Natural killer cell (primary cell): ENCODE data around the gene NUFIP1. TPM values are rescaled to one million over a fixed set of nuclear protein-coding genes. Genes with fewer than 3 reads are reported as not detected.
"Not testable (repeated sequence)": the region's sequence is repeated elsewhere in the genome, so short reads cannot be mapped to it uniquely, and the experiment has no call there.

Experiments used
- ATAC-seq, 3 donors: fragments of 150-1000 bp in 2 of 3; fragments of 200-7000 bp in 1 of 3; cut with Tn5 transposase; 1 replicate in 1 of 3; 2 replicates in 2 of 3; pipeline ENCODE4 v1.10.0; 2021; ENCODE audit warnings: mild to moderate bottlenecking in 2 of 3, moderate library complexity in 2 of 3
- DNase-seq, 2 donors: peaks; one replicate each; pipeline versions ENCODE4 v3.0.0 to v3.0.0-alpha.2; 2013 to 2021; ENCODE audit warnings: mixed read lengths in 1 of 2
- H3K27ac ChIP-seq: one replicate; pipeline ENCODE4 v1.5.1; 2013; ENCODE audit warnings: mild to moderate bottlenecking, low read length
- H3K27me3 ChIP-seq: one replicate; pipeline ENCODE4 v1.6.1; 2013; ENCODE audit warnings: low read length; ENCODE audit not compliant: control insufficient read depth, insufficient read depth
- H3K36me3 ChIP-seq: one replicate; pipeline ENCODE4 v1.6.1; 2013; ENCODE audit warnings: low read length; ENCODE audit not compliant: control insufficient read depth, insufficient read depth
- H3K4me1 ChIP-seq: one replicate; pipeline ENCODE4 v1.6.1; 2013; ENCODE audit warnings: low read length; ENCODE audit not compliant: control insufficient read depth, insufficient read depth
- H3K4me3 ChIP-seq: one replicate; pipeline ENCODE4 v1.5.1; 2013; ENCODE audit warnings: low read length
- H3K9me3 ChIP-seq: one replicate; pipeline ENCODE4 v1.6.1; 2013; ENCODE audit warnings: low read length; ENCODE audit not compliant: control insufficient read depth, insufficient read depth
- H3K27ac Mint-ChIP-seq, 2 donors: one replicate each; pipeline ENCODE4 v1.8.0; 2022; ENCODE audit warnings: mild to moderate bottlenecking in 2 of 2, mixed read lengths in 2 of 2, moderate library complexity in 1 of 2
- H3K27me3 Mint-ChIP-seq, 2 donors: one replicate each; pipeline ENCODE4 v1.8.0; 2022; ENCODE audit warnings: low read depth in 2 of 2, mixed read lengths in 2 of 2
- H3K36me3 Mint-ChIP-seq: one replicate; pipeline ENCODE4 v1.8.0; 2022; ENCODE audit warnings: mixed read lengths
- H3K4me1 Mint-ChIP-seq, 2 donors: one replicate each; pipeline ENCODE4 v1.8.0; 2022; ENCODE audit warnings: mixed read lengths in 2 of 2
- H3K4me3 Mint-ChIP-seq: one replicate; pipeline ENCODE4 v1.8.0; 2022; ENCODE audit warnings: mild to moderate bottlenecking, moderate library complexity, mixed read lengths
- H3K9me3 Mint-ChIP-seq, 2 donors: one replicate each; pipeline ENCODE4 v1.8.0; 2022; ENCODE audit warnings: mixed read lengths in 2 of 2
- WGBS: methylation state at CpG from one replicate; pipeline ENCODE4 v1.1.7; 2013; ENCODE audit warnings: missing lambda C conversion rate; ENCODE audit not compliant: insufficient coverage; 5-methylcytosine and 5-hydroxymethylcytosine counted together
- intact Hi-C: fragments of 100-400 bp; cut with micrococcal nuclease; formaldehyde crosslinking; loops from one replicate; pipeline ENCODE4 v1.14.2; 2022
- total RNA-seq, 4 donors: library from RNA; stranded (reverse); fragments of 120-200 nt in 1 of 4; gene quantifications; one replicate each; pipeline versions ENCODE4 v1.2.3 to v1.2.4, GENCODE V29; 2013 to 2022
- TF ChIP-seq, protein P1 (sequence below): fragments of 200-600 bp; IDR thresholded peaks from one replicate; pipeline ENCODE4 v1.8.0; 2022; ENCODE audit warnings: antibody characterized with exemption

Gene NUFIP1
- total RNA-seq, 3 donors from 2014 or later (not counting 1 experiment from before 2014, with no cell fraction given), result 4.1 to 6.2 (median 4.4) TPM

DNA sequence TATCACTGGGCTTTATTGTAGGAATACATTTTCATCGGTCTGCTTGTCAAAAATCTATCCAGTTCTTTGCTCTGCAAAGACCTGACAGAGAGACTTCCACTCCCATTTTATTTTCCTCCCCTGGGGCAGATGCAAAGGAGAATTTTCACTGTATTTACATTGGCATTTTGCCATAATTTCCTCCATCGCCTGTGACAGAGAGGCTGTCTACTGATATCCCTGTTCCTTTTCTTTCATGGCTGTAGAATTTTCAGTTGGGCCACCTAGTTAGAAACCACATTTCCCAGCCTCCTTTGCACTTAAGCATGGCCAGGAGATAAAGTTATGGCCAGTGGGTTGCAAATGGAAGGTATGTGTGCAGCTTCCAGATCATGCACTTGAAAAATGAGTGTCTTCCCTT, 89.3 kb downstream of the NUFIP1 start:
- no peaks in the 10 kb centered on the region for H3K9me3 Mint-ChIP-seq
- H3K27me3 Mint-ChIP-seq, result peaks cover 0 to 10% of the 10 kb centered on the region in 2 donors
- no peaks in the 10 kb centered on the region for H3K36me3 Mint-ChIP-seq
- H3K4me1 Mint-ChIP-seq, result no peaks in the 10 kb centered on the region
- TF ChIP-seq, protein P1, sequence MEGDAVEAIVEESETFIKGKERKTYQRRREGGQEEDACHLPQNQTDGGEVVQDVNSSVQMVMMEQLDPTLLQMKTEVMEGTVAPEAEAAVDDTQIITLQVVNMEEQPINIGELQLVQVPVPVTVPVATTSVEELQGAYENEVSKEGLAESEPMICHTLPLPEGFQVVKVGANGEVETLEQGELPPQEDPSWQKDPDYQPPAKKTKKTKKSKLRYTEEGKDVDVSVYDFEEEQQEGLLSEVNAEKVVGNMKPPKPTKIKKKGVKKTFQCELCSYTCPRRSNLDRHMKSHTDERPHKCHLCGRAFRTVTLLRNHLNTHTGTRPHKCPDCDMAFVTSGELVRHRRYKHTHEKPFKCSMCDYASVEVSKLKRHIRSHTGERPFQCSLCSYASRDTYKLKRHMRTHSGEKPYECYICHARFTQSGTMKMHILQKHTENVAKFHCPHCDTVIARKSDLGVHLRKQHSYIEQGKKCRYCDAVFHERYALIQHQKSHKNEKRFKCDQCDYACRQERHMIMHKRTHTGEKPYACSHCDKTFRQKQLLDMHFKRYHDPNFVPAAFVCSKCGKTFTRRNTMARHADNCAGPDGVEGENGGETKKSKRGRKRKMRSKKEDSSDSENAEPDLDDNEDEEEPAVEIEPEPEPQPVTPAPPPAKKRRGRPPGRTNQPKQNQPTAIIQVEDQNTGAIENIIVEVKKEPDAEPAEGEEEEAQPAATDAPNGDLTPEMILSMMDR, result no peak
- no peaks in the 10 kb centered on the region for H3K27me3 ChIP-seq
- H3K4me3 Mint-ChIP-seq, result no peak overlapping the region
- WGBS, result 91% methylated on average over 2 of the region's 2 CpGs
- H3K27ac Mint-ChIP-seq, result no peak overlapping the region
- H3K27ac ChIP-seq, result no peak overlapping the region
- ATAC-seq (no peak), DNase-seq (no peak)
- no peak overlapping the region for H3K4me3 ChIP-seq
- no peaks in the 10 kb centered on the region for H3K4me1 ChIP-seq
- no peaks in the 10 kb centered on the region for H3K9me3 ChIP-seq
- intact Hi-C loops, result no loop called here
- no peaks in the 10 kb centered on the region for H3K36me3 ChIP-seq

DNA sequence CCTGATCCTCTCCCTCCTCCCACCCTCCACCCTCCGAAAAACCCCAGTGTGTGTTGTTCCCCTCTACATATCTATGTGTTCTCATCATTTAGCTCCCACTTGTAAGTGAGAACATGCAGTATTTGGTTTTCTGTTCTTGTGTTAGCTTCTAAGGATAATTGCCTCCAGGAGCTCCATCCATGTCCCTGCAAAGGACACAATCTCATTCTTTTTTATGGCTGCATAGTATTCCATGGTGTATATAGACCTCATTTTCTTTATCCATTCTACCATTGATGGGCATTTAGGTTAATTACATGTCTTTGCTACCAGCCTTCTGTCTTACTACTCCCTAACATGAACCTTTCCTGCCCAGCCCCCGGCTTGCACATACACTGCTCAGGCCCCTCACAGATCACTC, 91.0 kb downstream of the NUFIP1 start:
- WGBS, result 87% methylated on average over 2 of the region's 2 CpGs
- H3K9me3 Mint-ChIP-seq, H3K36me3 ChIP-seq, H3K4me3 ChIP-seq, DNase-seq, H3K9me3 ChIP-seq, H3K4me1 ChIP-seq, H3K4me3 Mint-ChIP-seq, ATAC-seq, H3K36me3 Mint-ChIP-seq, H3K27ac Mint-ChIP-seq, intact Hi-C loops, H3K27me3 ChIP-seq, H3K4me1 Mint-ChIP-seq, H3K27ac ChIP-seq: not testable (repeated sequence)
- H3K27me3 Mint-ChIP-seq, result peaks cover 0 to 10% of the 10 kb centered on the region in 2 donors

DNA sequence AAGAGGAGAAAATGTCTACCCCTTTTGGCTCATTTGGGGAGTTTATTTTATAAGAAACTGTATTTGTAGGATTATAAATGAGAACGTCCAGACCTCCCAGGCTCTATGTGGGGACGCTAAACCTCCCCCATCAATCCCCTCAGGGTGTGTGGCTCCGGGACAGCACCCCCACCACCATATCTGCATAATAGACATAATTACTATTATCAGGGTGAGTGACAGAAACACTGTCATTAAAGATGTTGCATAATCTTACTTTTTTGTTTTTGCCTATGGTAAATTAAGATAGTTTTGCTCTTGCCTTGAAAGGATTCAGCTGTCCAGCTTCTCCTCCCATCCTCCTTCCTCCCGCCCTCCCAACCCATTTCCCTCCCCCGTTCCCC, 93.3 kb downstream of the NUFIP1 start:
- H3K27ac ChIP-seq, result no peak overlapping the region
- H3K9me3 ChIP-seq, result no peaks in the 10 kb centered on the region
- ATAC-seq (no peak), DNase-seq (no peak)
- H3K27me3 Mint-ChIP-seq, result peaks cover 0 to 4% of the 10 kb centered on the region in 2 donors
- no peaks in the 10 kb centered on the region for H3K9me3 Mint-ChIP-seq
- intact Hi-C loops, result no loop called here
- no peaks in the 10 kb centered on the region for H3K4me1 ChIP-seq
- H3K27me3 ChIP-seq, result no peaks in the 10 kb centered on the region
- no peak overlapping the region for H3K4me3 ChIP-seq
- no peak overlapping the region for H3K4me3 Mint-ChIP-seq
- TF ChIP-seq, protein P1, result no peak
- H3K36me3 Mint-ChIP-seq, result no peaks in the 10 kb centered on the region
- 73% methylated on average over 4 of the region's 5 CpGs for WGBS
- H3K36me3 ChIP-seq, result no peaks in the 10 kb centered on the region
- H3K4me1 Mint-ChIP-seq, result no peaks in the 10 kb centered on the region
- no peak overlapping the region for H3K27ac Mint-ChIP-seq

DNA sequence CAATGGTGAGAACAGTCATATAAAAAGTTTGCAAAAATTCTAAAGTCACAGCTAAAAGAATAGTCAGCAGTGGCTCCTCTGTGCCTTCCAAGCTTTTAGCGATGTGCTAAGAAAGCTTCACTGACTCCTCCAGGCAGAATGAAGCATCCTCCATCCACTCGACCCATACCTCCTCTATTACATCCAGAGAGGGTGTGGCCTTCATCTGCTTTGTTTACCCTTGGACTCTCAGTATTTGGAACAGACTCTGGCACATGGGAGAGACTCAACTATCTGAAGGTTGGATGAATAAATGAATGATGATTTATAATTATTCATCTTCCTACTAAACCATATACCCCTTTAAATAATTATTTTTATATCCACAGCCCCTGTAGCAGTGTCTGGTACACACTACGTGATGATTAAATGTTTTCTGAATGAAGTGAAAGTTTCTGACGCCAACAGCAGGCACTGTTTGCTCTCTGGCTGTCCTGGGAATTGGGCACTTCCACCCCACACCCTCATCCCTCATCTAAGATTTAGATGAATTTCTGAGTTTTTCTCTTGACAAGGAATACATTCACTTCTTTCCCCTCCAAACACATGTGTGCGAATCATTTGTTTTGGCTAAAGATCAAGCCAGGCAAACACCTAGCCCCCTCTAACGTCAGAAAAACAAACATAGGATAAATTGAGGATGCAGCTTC, 93.9 kb downstream of the NUFIP1 start:
- H3K9me3 ChIP-seq, result no peaks in the 10 kb centered on the region
- no peak overlapping the region for H3K27ac ChIP-seq
- DNase-seq (no peak), ATAC-seq (no peak)
- TF ChIP-seq, protein P1, result no peak
- H3K27me3 Mint-ChIP-seq, result peaks cover 0 to 4% of the 10 kb centered on the region in 2 donors
- intact Hi-C loops, result no loop called here
- H3K4me3 Mint-ChIP-seq, result no peak overlapping the region
- H3K4me1 ChIP-seq, result no peaks in the 10 kb centered on the region
- no peaks in the 10 kb centered on the region for H3K36me3 ChIP-seq
- WGBS, result 73% methylated on average over 6 of the region's 6 CpGs
- H3K36me3 Mint-ChIP-seq, result no peaks in the 10 kb centered on the region
- no peak overlapping the region for H3K4me3 ChIP-seq
- H3K27me3 ChIP-seq, result no peaks in the 10 kb centered on the region
- H3K4me1 Mint-ChIP-seq, result no peaks in the 10 kb centered on the region
- no peaks in the 10 kb centered on the region for H3K9me3 Mint-ChIP-seq
- H3K27ac Mint-ChIP-seq, result no peak overlapping the region
